ENCODE measurements around the gene GPR180.

DNA sequence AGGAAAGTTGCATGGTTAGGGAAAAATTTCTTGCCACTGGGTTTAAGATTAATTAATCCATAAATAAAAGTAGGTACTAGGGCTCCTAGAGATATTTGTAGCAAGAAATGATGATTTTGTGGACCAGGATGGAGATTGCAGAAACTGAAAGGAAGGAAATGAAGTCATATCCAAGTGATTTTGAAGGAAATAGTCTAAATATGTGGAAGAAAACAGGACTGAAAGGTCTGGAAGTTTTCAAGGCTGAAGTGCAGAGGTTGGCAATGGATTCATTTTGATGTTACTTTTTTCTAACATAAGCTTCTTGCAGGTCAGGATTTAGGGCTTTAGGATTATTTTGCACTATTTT lies 57.9 kb downstream of the GPR180 start:
- TF ChIP-seq EZH2 (IDR thresholded peaks at IDR 0.05; ENCODE audit: insufficient read depth, poor library complexity, severe bottlenecking) = no peak
- TF ChIP-seq EZH2phosphoT487 (IDR thresholded peaks at IDR 0.05; ENCODE audit: insufficient read depth, low read depth) = no peak

Data from GM23248 (cell line).